KOPT-K1 (cell line): ENCODE results near the gene MYO5C.

Experiments used
- H3K27ac ChIP-seq: fragments of 200-600 bp; sonication (generic); 2 replicates; pipeline ENCODE4 v1.5.1; 2016; ENCODE audit warnings: antibody characterized with exemption, mild to moderate bottlenecking, low read depth, low read length; ENCODE audit not compliant: poor library complexity, severe bottlenecking
- H3K36me3 ChIP-seq: fragments of 200-600 bp; sonication (generic); 2 replicates; pipeline ENCODE4 v1.5.1; 2017; ENCODE audit warnings: antibody characterized with exemption, mild to moderate bottlenecking, low read length, moderate library complexity; ENCODE audit not compliant: insufficient read depth
- H3K9me3 ChIP-seq: fragments of 200-600 bp; sonication (generic); 2 replicates; pipeline ENCODE4 v1.5.1; 2017; ENCODE audit warnings: antibody characterized with exemption, low read length, mild to moderate bottlenecking; ENCODE audit not compliant: insufficient read depth, poor library complexity, severe bottlenecking

Gene MYO5C

GRCh38 chr15:52326756-52327155 is 31.2 kb upstream of the MYO5C start:
- peaks cover 36% of the 10 kb centered on the region for H3K36me3 ChIP-seq
- no peaks in the 10 kb centered on the region for H3K9me3 ChIP-seq

GRCh38 chr15:52324109-52324508 is 28.5 kb upstream of the MYO5C start:
- H3K27ac ChIP-seq, result no peak overlapping the region
- peaks cover 49% of the 10 kb centered on the region for H3K36me3 ChIP-seq
- H3K9me3 ChIP-seq, result no peaks in the 10 kb centered on the region

More at GRCh38 chr15:52326756-52327155, 31.2 kb upstream of the MYO5C start:
- no peak overlapping the region for H3K27ac ChIP-seq

GRCh38 chr15:52318729-52319500 is 23.3 kb upstream of the MYO5C start:
- Histone ChIP-seq H3K36me3 (peaks cover 49% of the 10 kb centered on the region), H3K9me3 (no peaks in the 10 kb centered on the region), H3K27ac (no peak overlapping the region)

DNA sequence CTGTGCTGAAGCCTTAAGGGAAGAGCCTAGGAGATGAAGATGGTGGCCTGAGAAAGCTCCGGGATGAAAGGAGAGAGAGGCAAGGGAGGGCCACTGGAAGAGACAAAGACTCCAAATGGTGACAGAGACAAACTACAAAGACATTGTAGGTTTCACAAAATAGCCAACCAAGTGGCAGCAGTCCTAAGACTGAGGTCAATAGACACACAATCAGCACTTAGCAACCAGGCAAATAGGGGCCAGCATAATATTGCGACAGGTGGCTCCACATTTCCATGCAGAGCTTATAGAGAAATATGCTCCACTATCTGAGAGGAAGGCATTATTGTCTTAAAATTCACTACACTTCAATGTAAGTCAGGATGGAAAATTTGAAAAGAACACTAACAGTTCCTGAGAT is 22.1 kb upstream of the MYO5C start:
- Histone ChIP-seq H3K9me3 (no peaks in the 10 kb centered on the region), H3K36me3 (peaks cover 62% of the 10 kb centered on the region), H3K27ac (no peak overlapping the region)

- Histone ChIP-seq H3K36me3 (peaks cover 59% of the 10 kb centered on the region), H3K27ac (no peak overlapping the region), H3K9me3 (no peaks in the 10 kb centered on the region)
These were observed 21.4 kb upstream of the MYO5C start for GRCh38 chr15:52317022-52317421.

- peaks cover 22% of the 10 kb centered on the region; the same call in 1 of the 2 replicates for H3K36me3 ChIP-seq
- H3K9me3 ChIP-seq, result no peaks in the 10 kb centered on the region
- H3K27ac ChIP-seq, result no peak overlapping the region
These were observed 13.5 kb upstream of the MYO5C start for GRCh38 chr15:52309154-52309548.

- H3K36me3 ChIP-seq, result peaks cover 17% of the 10 kb centered on the region; the same call in 1 of the 2 replicates
- no peaks in the 10 kb centered on the region for H3K9me3 ChIP-seq
- H3K27ac ChIP-seq, result no peak overlapping the region
These were observed 13.0 kb upstream of the MYO5C start for GRCh38 chr15:52308446-52309153.

- 0 out of 2 replicates have a peak, but pooled peaks cover 9% of the 10 kb centered on the region for H3K36me3 ChIP-seq
- H3K9me3 ChIP-seq, result no peaks in the 10 kb centered on the region
- H3K27ac ChIP-seq, result no peak overlapping the region
These were observed 12.2 kb upstream of the MYO5C start for GRCh38 chr15:52307847-52308246.

GRCh38 chr15:52306270-52306669 is 10.7 kb upstream of the MYO5C start:
- Histone ChIP-seq H3K9me3 (no peaks in the 10 kb centered on the region), H3K36me3 (0 out of 2 replicates have a peak, but pooled peaks cover 7% of the 10 kb centered on the region), H3K27ac (no peak overlapping the region)

- Histone ChIP-seq H3K9me3 (no peaks in the 10 kb centered on the region), H3K27ac (no peak overlapping the region), H3K36me3 (no peaks in the 10 kb centered on the region)
These were observed 7.6 kb upstream of the MYO5C start for GRCh38 chr15:52303093-52303772.

GRCh38 chr15:52301265-52301847 is 5.8 kb upstream of the MYO5C start:
- Histone ChIP-seq H3K36me3 (no peaks in the 10 kb centered on the region), H3K9me3 (no peaks in the 10 kb centered on the region), H3K27ac (no peak overlapping the region)

GRCh38 chr15:52294881-52295420 is 653 bp downstream of the MYO5C start:
- H3K27ac ChIP-seq, result no peak overlapping the region
- H3K36me3 ChIP-seq, result no peaks in the 10 kb centered on the region

GRCh38 chr15:52292780-52293392 is 2.7 kb downstream of the MYO5C start:
- Histone ChIP-seq H3K27ac (no peak overlapping the region), H3K36me3 (no peaks in the 10 kb centered on the region), H3K9me3 (no peaks in the 10 kb centered on the region)

More at GRCh38 chr15:52294881-52295420, 653 bp downstream of the MYO5C start:
- no peaks in the 10 kb centered on the region for H3K9me3 ChIP-seq

GRCh38 chr15:52291204-52291603 is 4.4 kb downstream of the MYO5C start:
- no peaks in the 10 kb centered on the region for H3K9me3 ChIP-seq
- no peak overlapping the region for H3K27ac ChIP-seq
- no peaks in the 10 kb centered on the region for H3K36me3 ChIP-seq
